PC-9 (cell line): Measurements from ENCODE around the gene GFRA1. TPM values are rescaled to one million over a fixed set of nuclear protein-coding genes. Genes with fewer than 3 reads are reported as not detected.

Experiments used
- BruUV-seq: library from RNA; stranded (reverse); fragments of 400-500 nt; replicated peaks from 2 replicates; lab custom pipeline; 2021; lab: Mats Ljungman, UMichigan
- CTCF ChIA-PET: fragments of 300-600 bp; sonication (Branson Sonifier 250); formaldehyde crosslinking; loops from one replicate; lab custom pipeline; 2022; ENCODE audit warnings: antibody characterized with exemption; lab: Charles Lee
- POLR2A ChIA-PET: fragments of 300-600 bp; sonication (Branson Sonifier 250); formaldehyde crosslinking; loops from one replicate; lab custom pipeline; 2022; ENCODE audit warnings: antibody characterized with exemption; ENCODE audit not compliant: unreplicated experiment; lab: Charles Lee
- DNase-seq, 2 experiments: peaks; one replicate each; pipeline versions ENCODE4 v3.0.0 to v3.0.0-alpha.2; 2015 to 2022; ENCODE audit warnings: mixed read lengths in 1 of 2
- H2AFZ ChIP-seq: fragments of 200-600 bp; sonication (generic); 2 replicates; pipeline ENCODE4 v1.8.1; 2017; ENCODE audit warnings: antibody characterized with exemption
- H3F3A ChIP-seq: fragments of 200-600 bp; sonication (generic); 2 replicates; pipeline ENCODE4 v1.8.1; 2017; ENCODE audit warnings: antibody characterized with exemption, mild to moderate bottlenecking, low read depth; ENCODE audit not compliant: insufficient read depth
- H3K27ac ChIP-seq: fragments of 200-600 bp; sonication (generic); 2 replicates; pipeline ENCODE4 v1.6.1; 2016; ENCODE audit warnings: mixed run types
- H3K27me3 ChIP-seq: fragments of 200-600 bp; sonication (generic); 2 replicates; pipeline ENCODE4 v1.6.1; 2016; ENCODE audit warnings: low read depth, mixed run types; ENCODE audit not compliant: insufficient read depth
- H3K36me3 ChIP-seq: fragments of 200-600 bp; sonication (generic); 2 replicates; pipeline ENCODE4 v1.6.1; 2016; ENCODE audit warnings: low read depth, mixed run types
- H3K4me1 ChIP-seq: fragments of 200-600 bp; sonication (generic); replicated peaks from 2 replicates; pipeline ENCODE4 v1.6.1; 2016; ENCODE audit warnings: mixed run types; ENCODE audit not compliant: insufficient read depth
- H3K4me2 ChIP-seq: fragments of 200-600 bp; sonication (generic); 2 replicates; pipeline ENCODE4 v1.6.1; 2017; ENCODE audit warnings: mixed run types
- H3K4me3 ChIP-seq: fragments of 200-600 bp; sonication (generic); 2 replicates; pipeline ENCODE4 v1.6.1; 2016; ENCODE audit warnings: mixed run types
- H3K79me2 ChIP-seq: fragments of 200-600 bp; sonication (generic); 2 replicates; pipeline ENCODE4 v1.6.1; 2017; ENCODE audit warnings: low read depth, mixed run types
- H3K9me2 ChIP-seq: fragments of 200-600 bp; sonication (generic); 2 replicates; pipeline ENCODE4 v1.8.1; 2017; ENCODE audit warnings: mild to moderate bottlenecking; ENCODE audit not compliant: insufficient read depth
- H3K9me3 ChIP-seq: fragments of 200-600 bp; sonication (generic); 2 replicates; pipeline ENCODE4 v1.8.1; 2016; ENCODE audit warnings: low read depth; ENCODE audit not compliant: insufficient read depth
- H4K20me1 ChIP-seq: fragments of 200-600 bp; sonication (generic); 2 replicates; pipeline ENCODE4 v1.8.1; 2017; ENCODE audit not compliant: insufficient read depth
- EZH2 ChIP-seq: fragments of 200-600 bp; sonication (generic); IDR thresholded peaks from 2 replicates; pipeline ENCODE4 v1.8.0; 2017; ENCODE audit warnings: antibody characterized with exemption, low read depth
- intact Hi-C: fragments of 100-400 bp; cut with micrococcal nuclease; formaldehyde crosslinking; loops from one replicate; pipeline ENCODE4 v1.10.0; 2022; ENCODE audit not compliant: unreplicated experiment
- total RNA-seq: library from RNA; stranded (reverse); gene quantifications from 2 replicates; pipeline ENCODE4 v1.2.3, GENCODE V29; 2021
- TF ChIP-seq, protein P1 (sequence below): fragments of 200-600 bp; sonication (generic); conservative IDR thresholded peaks from 2 replicates; pipeline ENCODE4 v1.6.1; 2017; ENCODE audit warnings: mixed run types, antibody characterized with exemption, mild to moderate bottlenecking, moderate library complexity

Gene GFRA1
- total RNA-seq, 1 experiment from 2014 or later, result 0.11 TPM

DNA sequence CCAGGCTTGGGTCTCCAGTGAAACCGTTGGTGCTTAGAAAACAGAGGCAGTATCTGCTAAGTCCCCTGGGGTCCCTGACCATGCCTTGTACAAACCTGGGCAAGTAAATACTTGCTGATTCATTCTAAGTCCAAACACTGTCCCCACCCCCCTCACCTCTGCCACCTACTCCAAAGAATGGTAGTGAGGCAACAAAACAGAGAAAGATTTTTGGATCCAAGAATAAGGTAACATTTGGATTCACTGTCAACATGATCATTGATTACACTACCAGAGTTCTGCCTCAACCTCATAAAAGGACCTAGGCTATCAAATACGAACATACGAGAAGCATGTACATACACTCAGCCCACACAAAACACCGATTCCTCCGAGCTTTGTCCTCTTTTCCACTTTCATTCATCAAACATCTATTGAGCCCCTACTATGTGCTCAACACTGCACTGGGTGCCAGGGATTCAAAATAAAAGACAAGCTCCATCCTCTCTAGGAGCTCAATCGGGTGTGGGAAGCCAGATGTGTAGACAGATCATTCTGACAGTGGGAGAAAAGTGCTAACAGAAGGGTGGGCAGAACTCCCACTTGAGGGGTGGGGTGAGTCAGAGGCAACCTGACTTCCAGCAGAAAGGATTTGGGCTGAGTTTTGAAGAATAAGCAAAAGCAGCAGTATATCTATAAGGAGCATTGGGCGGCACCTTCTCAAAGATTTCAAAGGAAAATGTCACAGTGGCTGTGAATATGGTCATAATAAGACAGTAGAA lies 71.2 kb downstream of the GFRA1 start:
- Histone ChIP-seq H3K9me3 (no peaks in the 10 kb centered on the region), H3K4me3 (no peak overlapping the region), H3K36me3 (no peaks in the 10 kb centered on the region), H3K4me2 (no peak overlapping the region), H3K79me2 (no peaks in the 10 kb centered on the region), H3F3A (no peaks in the 10 kb centered on the region), H3K27me3 (no peaks in the 10 kb centered on the region; the same call in 1 of the 2 replicates), H2AFZ (no peak overlapping the region), H3K4me1 (no peaks in the 10 kb centered on the region), H3K9me2 (no peaks in the 10 kb centered on the region), H3K27ac (no peak overlapping the region), H4K20me1 (no peaks in the 10 kb centered on the region)
- intact Hi-C loops, result no loop called here
- BruUV-seq, result no TSS peak
- CTCF ChIA-PET, result no interaction called here
- DNase-seq, result no peak
- POLR2A ChIA-PET, result no interaction called here
- TF ChIP-seq, protein P1, sequence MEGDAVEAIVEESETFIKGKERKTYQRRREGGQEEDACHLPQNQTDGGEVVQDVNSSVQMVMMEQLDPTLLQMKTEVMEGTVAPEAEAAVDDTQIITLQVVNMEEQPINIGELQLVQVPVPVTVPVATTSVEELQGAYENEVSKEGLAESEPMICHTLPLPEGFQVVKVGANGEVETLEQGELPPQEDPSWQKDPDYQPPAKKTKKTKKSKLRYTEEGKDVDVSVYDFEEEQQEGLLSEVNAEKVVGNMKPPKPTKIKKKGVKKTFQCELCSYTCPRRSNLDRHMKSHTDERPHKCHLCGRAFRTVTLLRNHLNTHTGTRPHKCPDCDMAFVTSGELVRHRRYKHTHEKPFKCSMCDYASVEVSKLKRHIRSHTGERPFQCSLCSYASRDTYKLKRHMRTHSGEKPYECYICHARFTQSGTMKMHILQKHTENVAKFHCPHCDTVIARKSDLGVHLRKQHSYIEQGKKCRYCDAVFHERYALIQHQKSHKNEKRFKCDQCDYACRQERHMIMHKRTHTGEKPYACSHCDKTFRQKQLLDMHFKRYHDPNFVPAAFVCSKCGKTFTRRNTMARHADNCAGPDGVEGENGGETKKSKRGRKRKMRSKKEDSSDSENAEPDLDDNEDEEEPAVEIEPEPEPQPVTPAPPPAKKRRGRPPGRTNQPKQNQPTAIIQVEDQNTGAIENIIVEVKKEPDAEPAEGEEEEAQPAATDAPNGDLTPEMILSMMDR, result no peak
- no peak for TF ChIP-seq EZH2

DNA sequence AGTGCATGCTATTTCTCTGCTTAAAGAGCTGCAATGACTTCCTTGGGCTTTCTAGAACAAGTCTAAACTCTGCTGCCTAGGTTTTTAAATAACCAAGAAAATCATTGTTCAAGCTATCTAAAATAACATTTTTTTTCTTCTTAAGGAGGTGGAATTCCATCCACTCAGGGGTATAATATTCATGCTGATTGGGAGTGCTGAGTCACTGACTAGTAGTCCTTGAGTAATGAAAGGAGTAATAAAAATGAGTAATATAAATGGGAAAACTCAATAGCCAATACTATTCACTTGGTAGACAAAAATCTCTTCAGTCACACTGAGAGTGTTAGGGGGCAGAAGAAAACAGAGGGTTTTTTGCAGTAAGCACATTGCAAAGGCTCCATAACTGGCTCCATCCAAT lies 72.0 kb downstream of the GFRA1 start:
- ChIA-PET POLR2A (no interaction called here), CTCF (no interaction called here)
- H3K27ac ChIP-seq, result no peak overlapping the region
- no peaks in the 10 kb centered on the region for H3K4me1 ChIP-seq
- H3K36me3 ChIP-seq, result no peaks in the 10 kb centered on the region
- H3F3A ChIP-seq, result no peaks in the 10 kb centered on the region
- no TSS peak for BruUV-seq
- DNase-seq, result no peak
- H2AFZ ChIP-seq, result no peak overlapping the region
- H3K79me2 ChIP-seq, result no peaks in the 10 kb centered on the region
- no peaks in the 10 kb centered on the region; the same call in 1 of the 2 replicates for H3K27me3 ChIP-seq
- no peaks in the 10 kb centered on the region for H4K20me1 ChIP-seq
- intact Hi-C loops, result no loop called here
- no peaks in the 10 kb centered on the region for H3K9me2 ChIP-seq
- TF ChIP-seq, protein P1, result no peak
- TF ChIP-seq EZH2, result no peak
- H3K9me3 ChIP-seq, result no peaks in the 10 kb centered on the region
- H3K4me3 ChIP-seq, result no peak overlapping the region
- no peak overlapping the region for H3K4me2 ChIP-seq

- intact Hi-C loops, result no loop called here
- Histone ChIP-seq H3K9me3 (no peaks in the 10 kb centered on the region), H3K79me2 (no peaks in the 10 kb centered on the region), H3K27ac (no peak overlapping the region), H3K27me3 (no peaks in the 10 kb centered on the region; the same call in 1 of the 2 replicates), H2AFZ (no peak overlapping the region), H3K36me3 (no peaks in the 10 kb centered on the region), H3K4me2 (no peak overlapping the region), H3F3A (no peaks in the 10 kb centered on the region), H3K9me2 (no peaks in the 10 kb centered on the region), H4K20me1 (no peaks in the 10 kb centered on the region), H3K4me1 (no peaks in the 10 kb centered on the region), H3K4me3 (no peak overlapping the region)
- TF ChIP-seq, protein P1, result no peak
- no peak for TF ChIP-seq EZH2
- no peak for DNase-seq
- ChIA-PET CTCF (no interaction called here), POLR2A (no interaction called here)
- no TSS peak for BruUV-seq
Observed at GRCh38 chr10:116198676-116199035, 74.3 kb downstream of the GFRA1 start.
